ENCODE results near the gene ZNF385B. TPM values are rescaled to one million over a fixed set of nuclear protein-coding genes. Genes with fewer than 3 reads are reported as not detected.

Gene ZNF385B
- polyA plus RNA-seq, 4 donors = 0.21 to 2.3 (median 0.22) TPM; not detected in 1

DNA sequence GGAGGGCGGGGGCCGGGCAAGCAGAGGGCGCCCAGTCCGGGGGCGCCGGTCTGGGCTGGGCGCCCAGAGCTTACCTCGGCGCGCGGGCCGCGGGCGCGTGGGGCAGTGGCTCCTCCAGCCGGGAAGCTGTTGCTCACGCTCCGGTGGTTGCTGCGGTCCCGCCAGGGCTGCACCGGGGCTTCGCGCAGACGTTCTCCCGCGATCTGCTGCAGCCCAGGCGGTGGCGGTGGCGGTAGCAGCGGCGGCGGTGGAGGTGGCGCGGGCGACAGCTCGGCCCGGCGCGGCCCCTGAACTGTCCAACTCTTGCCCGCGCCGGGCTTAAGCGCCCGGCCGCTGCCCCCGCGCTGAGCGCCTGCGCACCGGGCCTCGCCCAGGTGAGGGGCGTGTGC is 391 bp downstream of the ZNF385B start:
- Histone ChIP-seq H3K4me3 (ENCODE audit: low read depth in 1 of 3, low read length in 3 of 3) (peak overlapping the region in 2 of 3 donors; percentile 30 to 38), H3K36me3 (ENCODE audit: control insufficient read depth in 3 of 3, insufficient read depth in 2 of 3, low read depth in 1 of 3, low read length in 3 of 3) (no peaks in the 10 kb centered on the region), H3K27ac (ENCODE audit: low read depth in 1 of 3, low read length in 2 of 3) (no peak overlapping the region), H3K27me3 (ENCODE audit: control insufficient read depth in 3 of 3, insufficient read depth in 3 of 3, low read length in 3 of 3) (peaks cover 3 to 43% (median 8%) of the 10 kb centered on the region in 3 donors), H3K4me1 (ENCODE audit: control insufficient read depth in 3 of 3, insufficient read depth in 2 of 3, low read depth in 1 of 3, low read length in 2 of 3) (peaks cover 0 to 12% (median 0%) of the 10 kb centered on the region in 3 donors), H3K9me3 (ENCODE audit: control insufficient read depth in 2 of 2, insufficient read depth in 1 of 2, low read depth in 1 of 2, low read length in 1 of 2) (no peaks in the 10 kb centered on the region)
- no peak for FAIRE-seq
- WGBS, 3 donors = 0 to 1% (median 0%) methylated on average over 12 to 52 of the region's 52 CpGs
- peak in 1 of 2 donors; percentile 31 for DNase-seq

GRCh38 chr2:179860255-179861026 is 971 bp downstream of the ZNF385B start:
- 4 to 6% (median 5%) methylated on average over 28 to 34 of the region's 34 CpGs for WGBS, 3 donors
- H3K4me1 ChIP-seq (ENCODE audit: control insufficient read depth in 3 of 3, insufficient read depth in 2 of 3, low read depth in 1 of 3, low read length in 2 of 3) = peaks cover 0 to 12% (median 0%) of the 10 kb centered on the region in 3 donors
- H3K27me3 ChIP-seq (ENCODE audit: control insufficient read depth in 3 of 3, insufficient read depth in 3 of 3, low read length in 3 of 3) = peaks cover 3 to 47% (median 8%) of the 10 kb centered on the region in 3 donors
- FAIRE-seq = no peak
- no peak overlapping the region for H3K27ac ChIP-seq (ENCODE audit: low read depth in 1 of 3, low read length in 2 of 3)
- H3K9me3 ChIP-seq (ENCODE audit: control insufficient read depth in 2 of 2, insufficient read depth in 1 of 2, low read depth in 1 of 2, low read length in 1 of 2) = no peaks in the 10 kb centered on the region
- peak in 1 of 2 donors; percentile 2 for DNase-seq
- no peaks in the 10 kb centered on the region for H3K36me3 ChIP-seq (ENCODE audit: control insufficient read depth in 3 of 3, insufficient read depth in 2 of 3, low read depth in 1 of 3, low read length in 3 of 3)
- peak overlapping the region; percentile 20 to 38 (median 22) for H3K4me3 ChIP-seq (ENCODE audit: low read depth in 1 of 3, low read length in 3 of 3)

GRCh38 chr2:179859523-179859922 is 1.9 kb downstream of the ZNF385B start:
- Histone ChIP-seq H3K27ac (ENCODE audit: low read depth in 1 of 3, low read length in 2 of 3) (no peak overlapping the region), H3K4me1 (ENCODE audit: control insufficient read depth in 3 of 3, insufficient read depth in 2 of 3, low read depth in 1 of 3, low read length in 2 of 3) (peaks cover 0 to 12% (median 0%) of the 10 kb centered on the region in 3 donors), H3K4me3 (ENCODE audit: low read depth in 1 of 3, low read length in 3 of 3) (no peak overlapping the region), H3K9me3 (ENCODE audit: control insufficient read depth in 2 of 2, insufficient read depth in 1 of 2, low read depth in 1 of 2, low read length in 1 of 2) (no peaks in the 10 kb centered on the region), H3K27me3 (ENCODE audit: control insufficient read depth in 3 of 3, insufficient read depth in 3 of 3, low read length in 3 of 3) (peaks cover 3 to 47% (median 8%) of the 10 kb centered on the region in 3 donors), H3K36me3 (ENCODE audit: control insufficient read depth in 3 of 3, insufficient read depth in 2 of 3, low read depth in 1 of 3, low read length in 3 of 3) (no peaks in the 10 kb centered on the region)
- FAIRE-seq = no peak
- 68 to 85% (median 77%) methylated on average over 1 of the region's 1 CpG for WGBS, 3 donors
- DNase-seq = no peak

GRCh38 chr2:179857236-179857635 is 4.2 kb downstream of the ZNF385B start:
- Histone ChIP-seq H3K36me3 (ENCODE audit: control insufficient read depth in 3 of 3, insufficient read depth in 2 of 3, low read depth in 1 of 3, low read length in 3 of 3) (no peaks in the 10 kb centered on the region), H3K4me1 (ENCODE audit: control insufficient read depth in 3 of 3, insufficient read depth in 2 of 3, low read depth in 1 of 3, low read length in 2 of 3) (peaks cover 0 to 12% (median 0%) of the 10 kb centered on the region in 3 donors), H3K27me3 (ENCODE audit: control insufficient read depth in 3 of 3, insufficient read depth in 3 of 3, low read length in 3 of 3) (peaks cover 0 to 36% (median 8%) of the 10 kb centered on the region in 3 donors), H3K4me3 (ENCODE audit: low read depth in 1 of 3, low read length in 3 of 3) (no peak overlapping the region), H3K27ac (ENCODE audit: low read depth in 1 of 3, low read length in 2 of 3) (no peak overlapping the region), H3K9me3 (ENCODE audit: control insufficient read depth in 2 of 2, insufficient read depth in 1 of 2, low read depth in 1 of 2, low read length in 1 of 2) (no peaks in the 10 kb centered on the region)
- WGBS, 3 donors = 48 to 62% (median 55%) methylated on average over 4 of the region's 4 CpGs
- FAIRE-seq (no peak), DNase-seq (no peak)

- 34 to 52% (median 40%) methylated on average over 5 of the region's 5 CpGs for WGBS, 3 donors
These were observed 5.2 kb downstream of the ZNF385B start for GRCh38 chr2:179856205-179856604.

DNA sequence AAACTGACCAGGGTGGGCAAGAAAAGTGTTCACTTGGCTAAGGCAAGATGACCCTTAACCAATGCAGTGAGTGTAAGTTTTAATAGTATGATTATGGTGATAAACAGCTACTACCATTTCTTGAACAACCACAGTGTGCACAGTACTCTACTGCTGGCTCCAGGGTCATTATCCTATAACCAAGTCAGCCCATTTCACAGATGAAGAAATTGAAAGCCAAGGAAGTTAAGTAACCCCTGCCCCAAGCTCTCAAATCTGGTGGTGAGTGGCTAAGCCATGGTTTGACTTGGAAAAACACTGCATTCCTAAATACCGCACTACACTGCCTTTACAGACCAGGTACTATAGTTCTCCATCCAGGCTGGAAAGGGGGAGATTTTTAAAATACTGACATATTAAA is 5.7 kb downstream of the ZNF385B start:
- no peaks in the 10 kb centered on the region for H3K9me3 ChIP-seq (ENCODE audit: control insufficient read depth in 2 of 2, insufficient read depth in 1 of 2, low read depth in 1 of 2, low read length in 1 of 2)
- peaks cover 0 to 6% (median 0%) of the 10 kb centered on the region in 3 donors for H3K4me1 ChIP-seq (ENCODE audit: control insufficient read depth in 3 of 3, insufficient read depth in 2 of 3, low read depth in 1 of 3, low read length in 2 of 3)
- no peak for DNase-seq
- H3K36me3 ChIP-seq (ENCODE audit: control insufficient read depth in 3 of 3, insufficient read depth in 2 of 3, low read depth in 1 of 3, low read length in 3 of 3) = no peaks in the 10 kb centered on the region
- FAIRE-seq = no peak
- no peak overlapping the region for H3K4me3 ChIP-seq (ENCODE audit: low read depth in 1 of 3, low read length in 3 of 3)
- 97 to 100% (median 98%) methylated on average over 1 of the region's 1 CpG for WGBS, 3 donors
- peaks cover 0 to 26% (median 8%) of the 10 kb centered on the region in 3 donors for H3K27me3 ChIP-seq (ENCODE audit: control insufficient read depth in 3 of 3, insufficient read depth in 3 of 3, low read length in 3 of 3)
- H3K27ac ChIP-seq (ENCODE audit: low read depth in 1 of 3, low read length in 2 of 3) = no peak overlapping the region

More at GRCh38 chr2:179856205-179856604, 5.2 kb downstream of the ZNF385B start:
- H3K27me3 ChIP-seq (ENCODE audit: control insufficient read depth in 3 of 3, insufficient read depth in 3 of 3, low read length in 3 of 3) = peaks cover 0 to 28% (median 8%) of the 10 kb centered on the region in 3 donors
- FAIRE-seq (no peak), DNase-seq (no peak)
- no peaks in the 10 kb centered on the region for H3K9me3 ChIP-seq (ENCODE audit: control insufficient read depth in 2 of 2, insufficient read depth in 1 of 2, low read depth in 1 of 2, low read length in 1 of 2)
- no peaks in the 10 kb centered on the region for H3K36me3 ChIP-seq (ENCODE audit: control insufficient read depth in 3 of 3, insufficient read depth in 2 of 3, low read depth in 1 of 3, low read length in 3 of 3)
- H3K4me3 ChIP-seq (ENCODE audit: low read depth in 1 of 3, low read length in 3 of 3) = no peak overlapping the region
- no peak overlapping the region for H3K27ac ChIP-seq (ENCODE audit: low read depth in 1 of 3, low read length in 2 of 3)
- H3K4me1 ChIP-seq (ENCODE audit: control insufficient read depth in 3 of 3, insufficient read depth in 2 of 3, low read depth in 1 of 3, low read length in 2 of 3) = peaks cover 0 to 6% (median 0%) of the 10 kb centered on the region in 3 donors

DNA sequence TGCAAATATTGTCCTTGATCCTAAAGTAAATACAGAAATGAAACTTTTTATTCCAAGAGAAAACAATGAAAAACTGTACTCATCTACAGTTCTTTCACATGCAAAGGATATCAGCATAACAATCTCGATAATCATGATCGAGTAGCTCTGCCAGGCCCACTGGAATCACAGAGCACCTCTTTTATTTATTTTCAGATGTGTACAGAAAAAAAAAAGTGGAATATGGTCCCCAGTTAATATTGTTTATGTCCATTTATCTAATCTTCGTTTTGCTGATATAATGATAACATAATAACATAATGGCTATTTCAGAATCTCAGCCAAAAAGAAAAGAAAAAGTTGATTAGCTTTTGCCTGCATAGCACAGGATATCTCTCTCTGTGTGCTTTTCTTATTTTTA is 6.5 kb downstream of the ZNF385B start:
- no peak for FAIRE-seq
- no peak for DNase-seq
- Histone ChIP-seq H3K27ac (ENCODE audit: low read depth in 1 of 3, low read length in 2 of 3) (no peak overlapping the region), H3K4me1 (ENCODE audit: control insufficient read depth in 3 of 3, insufficient read depth in 2 of 3, low read depth in 1 of 3, low read length in 2 of 3) (no peaks in the 10 kb centered on the region), H3K4me3 (ENCODE audit: low read depth in 1 of 3, low read length in 3 of 3) (no peak overlapping the region), H3K36me3 (ENCODE audit: control insufficient read depth in 3 of 3, insufficient read depth in 2 of 3, low read depth in 1 of 3, low read length in 3 of 3) (no peaks in the 10 kb centered on the region), H3K27me3 (ENCODE audit: control insufficient read depth in 3 of 3, insufficient read depth in 3 of 3, low read length in 3 of 3) (peaks cover 0 to 18% (median 4%) of the 10 kb centered on the region in 3 donors), H3K9me3 (ENCODE audit: control insufficient read depth in 2 of 2, insufficient read depth in 1 of 2, low read depth in 1 of 2, low read length in 1 of 2) (no peaks in the 10 kb centered on the region)
- WGBS, 3 donors = 47 to 59% (median 55%) methylated on average over 3 of the region's 3 CpGs

GRCh38 chr2:179853108-179853507 is 8.3 kb downstream of the ZNF385B start:
- no peak overlapping the region for H3K27ac ChIP-seq (ENCODE audit: low read depth in 1 of 3, low read length in 2 of 3)
- no peaks in the 10 kb centered on the region for H3K4me1 ChIP-seq (ENCODE audit: control insufficient read depth in 3 of 3, insufficient read depth in 2 of 3, low read depth in 1 of 3, low read length in 2 of 3)
- DNase-seq (no peak), FAIRE-seq (no peak)
- no peaks in the 10 kb centered on the region for H3K9me3 ChIP-seq (ENCODE audit: control insufficient read depth in 2 of 2, insufficient read depth in 1 of 2, low read depth in 1 of 2, low read length in 1 of 2)
- H3K36me3 ChIP-seq (ENCODE audit: control insufficient read depth in 3 of 3, insufficient read depth in 2 of 3, low read depth in 1 of 3, low read length in 3 of 3) = no peaks in the 10 kb centered on the region
- H3K27me3 ChIP-seq (ENCODE audit: control insufficient read depth in 3 of 3, insufficient read depth in 3 of 3, low read length in 3 of 3) = peaks cover 0 to 8% (median 4%) of the 10 kb centered on the region in 3 donors
- no peak overlapping the region for H3K4me3 ChIP-seq (ENCODE audit: low read depth in 1 of 3, low read length in 3 of 3)
